RWPE2 (cell line): ENCODE measurements around the gene SCAANT1.

Experiments used
- ATAC-seq: fragments of 200-7000 bp; cut with Tn5 transposase; 3 replicates; pipeline ENCODE4 v1.9.1; 2021; ENCODE audit warnings: low read depth
- DNase-seq: peaks from one replicate; pipeline ENCODE4 v3.0.0-alpha.2; 2020; ENCODE audit warnings: low spot score
- H3K27ac ChIP-seq: fragments of 450-650 bp; 2 replicates; pipeline ENCODE4 v1.5.1; 2017; ENCODE audit warnings: mild to moderate bottlenecking; ENCODE audit not compliant: poor library complexity, severe bottlenecking
- H3K27me3 ChIP-seq: fragments of 250-450 bp; sonication (Bioruptor Pico); 2 replicates; pipeline ENCODE4 v1.5.1; 2021; ENCODE audit warnings: mild to moderate bottlenecking, moderate library complexity; ENCODE audit not compliant: insufficient read depth, poor library complexity, severe bottlenecking
- H3K36me3 ChIP-seq: fragments of 250-450 bp; sonication (Bioruptor Pico); 2 replicates; pipeline ENCODE4 v1.5.1; 2020; ENCODE audit warnings: low read depth, mild to moderate bottlenecking, moderate library complexity
- H3K4me1 ChIP-seq: fragments of 250-450 bp; sonication (Bioruptor Pico); 2 replicates; pipeline ENCODE4 v1.5.1; 2021; ENCODE audit warnings: mild to moderate bottlenecking, moderate library complexity; ENCODE audit not compliant: insufficient read depth, poor library complexity, severe bottlenecking
- H3K4me3 ChIP-seq: fragments of 250-450 bp; sonication (Bioruptor Pico); 2 replicates; pipeline ENCODE4 v1.5.1; 2021; ENCODE audit warnings: mild to moderate bottlenecking, moderate library complexity; ENCODE audit not compliant: severe bottlenecking
- H3K9me3 ChIP-seq: fragments of 250-450 bp; sonication (Bioruptor Pico); 2 replicates; pipeline ENCODE4 v1.5.1; 2021; ENCODE audit warnings: mild to moderate bottlenecking, moderate library complexity; ENCODE audit not compliant: severe bottlenecking
- CTCF ChIP-seq: fragments of 450-650 bp; IDR thresholded peaks from one replicate; pipeline ENCODE4 v1.5.1; 2017; ENCODE audit warnings: mild to moderate bottlenecking, moderate library complexity; ENCODE audit not compliant: poor library complexity, severe bottlenecking

Gene SCAANT1

GRCh38 chr3:63875510-63875909 is 36.7 kb downstream of the SCAANT1 start:
- no peak for DNase-seq
- H3K27me3 ChIP-seq = no peaks in the 10 kb centered on the region
- ATAC-seq = no peak
- no peak for TF ChIP-seq CTCF
- H3K4me1 ChIP-seq = peaks cover 14% of the 10 kb centered on the region
- no peak overlapping the region for H3K4me3 ChIP-seq
- H3K36me3 ChIP-seq = no peaks in the 10 kb centered on the region
- no peak overlapping the region for H3K27ac ChIP-seq
- H3K9me3 ChIP-seq = no peaks in the 10 kb centered on the region

- Histone ChIP-seq H3K4me3 (no peak overlapping the region), H3K36me3 (no peaks in the 10 kb centered on the region), H3K27ac (no peak overlapping the region), H3K4me1 (peaks cover 14% of the 10 kb centered on the region), H3K27me3 (no peaks in the 10 kb centered on the region), H3K9me3 (no peaks in the 10 kb centered on the region)
- DNase-seq = no peak
- ATAC-seq = no peak
- no peak for TF ChIP-seq CTCF
Observed at GRCh38 chr3:63874769-63875168, 37.4 kb downstream of the SCAANT1 start.

DNA sequence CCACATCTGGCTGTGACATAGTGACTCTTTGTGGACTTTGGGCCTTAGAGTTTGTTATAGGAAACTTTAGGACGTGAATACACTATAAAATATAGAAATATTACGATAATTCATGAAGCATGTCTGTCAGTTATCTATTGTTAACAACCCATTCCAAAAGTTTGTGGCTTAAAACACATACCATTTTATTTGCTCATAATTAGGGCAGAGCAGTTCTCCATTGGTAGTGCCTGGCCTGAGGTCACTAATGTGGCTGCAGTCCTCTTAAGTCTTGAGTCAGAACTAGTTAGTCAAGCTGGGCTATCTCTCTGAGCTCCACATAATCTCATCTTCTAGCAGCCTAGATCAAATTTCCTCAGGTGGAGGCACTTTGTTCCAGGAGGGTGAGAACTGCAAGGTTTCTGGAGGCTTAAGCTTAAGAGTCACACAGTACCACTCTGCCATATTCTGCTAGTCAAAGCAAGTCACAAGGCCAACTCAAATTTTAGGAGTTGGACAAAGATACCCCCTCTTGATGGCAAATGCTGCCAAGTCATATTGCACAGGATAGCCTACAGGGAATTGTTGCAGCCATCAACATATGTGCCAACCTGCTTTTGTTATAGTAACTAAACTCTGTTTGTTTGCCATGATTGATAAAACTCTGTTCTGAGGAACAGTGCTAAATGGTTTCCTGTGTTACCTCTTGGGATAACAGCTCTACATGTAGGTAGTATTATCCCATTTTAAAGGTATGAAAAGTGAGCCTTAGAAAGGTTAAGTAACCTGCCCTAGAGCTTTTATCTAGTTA is 39.9 kb downstream of the SCAANT1 start:
- Histone ChIP-seq H3K4me3 (no peak overlapping the region), H3K27me3 (no peaks in the 10 kb centered on the region), H3K27ac (peak overlapping the region; percentile 41), H3K36me3 (no peaks in the 10 kb centered on the region), H3K9me3 (no peaks in the 10 kb centered on the region), H3K4me1 (peaks cover 14% of the 10 kb centered on the region)
- DNase-seq = peak; percentile 61
- peak; percentile 98 for ATAC-seq
- TF ChIP-seq CTCF = no peak

- ATAC-seq = no peak
Observed at GRCh38 chr3:63870615-63871005, 41.6 kb downstream of the SCAANT1 start.

More at GRCh38 chr3:63870615-63871005, 41.6 kb downstream of the SCAANT1 start:
- Histone ChIP-seq H3K9me3 (no peaks in the 10 kb centered on the region), H3K4me3 (no peak overlapping the region), H3K4me1 (peaks cover 14% of the 10 kb centered on the region), H3K27me3 (no peaks in the 10 kb centered on the region), H3K27ac (no peak overlapping the region), H3K36me3 (peaks cover 6% of the 10 kb centered on the region)
- no peak for DNase-seq
- TF ChIP-seq CTCF = no peak
